ENCODE measurements around the gene CCIN. TPM values are rescaled to one million over a fixed set of nuclear protein-coding genes. Genes with fewer than 3 reads are reported as not detected.
A peak's percentile ranks its signal among the peaks of the same experiment; 100 is the strongest.

The CCIN gene
- total and polyA plus RNA-seq, 2 donors from 2014 or later = 0.13 TPM; not detected in 1

- no peaks in the 10 kb centered on the region for H3K27me3 ChIP-seq (ENCODE audit: control insufficient read depth, insufficient read depth, low read length)
- H3K4me3 ChIP-seq (ENCODE audit: low read length in 3 of 3) = no peak overlapping the region
- peaks cover 0 to under 1% (median under 1%) of the 10 kb centered on the region in 3 donors for H3K9me3 ChIP-seq (ENCODE audit: control insufficient read depth in 2 of 3, insufficient read depth in 1 of 3, low read length in 3 of 3)
- TF ChIP-seq CTCF (IDR thresholded peaks at IDR 0.05; ENCODE audit: borderline replicate concordance, extremely low read depth, insufficient read depth) = peak; percentile 6
- DNase-seq (no peak), FAIRE-seq (no peak)
- H3K4me1 ChIP-seq (ENCODE audit: control insufficient read depth in 2 of 3, insufficient read depth in 2 of 3, low read depth in 1 of 3, low read length in 3 of 3) = no peaks in the 10 kb centered on the region
- H3K9ac ChIP-seq (ENCODE audit: low read length in 3 of 3) = no peak overlapping the region
- intact Hi-C loops (cut with DNase I) = no loop called here
- H3K36me3 ChIP-seq (ENCODE audit: control insufficient read depth in 2 of 3, insufficient read depth in 3 of 3, low read length in 3 of 3) = peaks cover 7 to 57% (median 25%) of the 10 kb centered on the region in 3 donors
- H3K27ac ChIP-seq (ENCODE audit: low read depth in 2 of 2, low read length in 2 of 2) = peak overlapping the region in 1 of 2 donors; percentile 5
Measured at GRCh38 chr9:36217256-36217968, 48.2 kb downstream of the CCIN start.

GRCh38 chr9:36218011-36218410, 48.8 kb downstream of the CCIN start:
- TF ChIP-seq CTCF (IDR thresholded peaks at IDR 0.05; ENCODE audit: borderline replicate concordance, extremely low read depth, insufficient read depth) = no peak
- DNase-seq (no peak), FAIRE-seq (no peak)
- Histone ChIP-seq H3K4me3 (ENCODE audit: low read length in 3 of 3) (no peak overlapping the region), H3K9ac (ENCODE audit: low read length in 3 of 3) (no peak overlapping the region), H3K4me1 (ENCODE audit: control insufficient read depth in 2 of 3, insufficient read depth in 2 of 3, low read depth in 1 of 3, low read length in 3 of 3) (no peaks in the 10 kb centered on the region), H3K27ac (ENCODE audit: low read depth in 2 of 2, low read length in 2 of 2) (no peak overlapping the region), H3K27me3 (ENCODE audit: control insufficient read depth, insufficient read depth, low read length) (no peaks in the 10 kb centered on the region), H3K36me3 (ENCODE audit: control insufficient read depth in 2 of 3, insufficient read depth in 3 of 3, low read length in 3 of 3) (peaks cover 13 to 57% (median 28%) of the 10 kb centered on the region in 3 donors), H3K9me3 (ENCODE audit: control insufficient read depth in 2 of 3, insufficient read depth in 1 of 3, low read length in 3 of 3) (peaks cover 0 to 4% (median 4%) of the 10 kb centered on the region in 3 donors)
- intact Hi-C loops (cut with DNase I) = no loop called here

GRCh38 chr9:36218411-36218901, 49.3 kb downstream of the CCIN start:
- peaks cover 17 to 62% (median 30%) of the 10 kb centered on the region in 3 donors for H3K36me3 ChIP-seq (ENCODE audit: control insufficient read depth in 2 of 3, insufficient read depth in 3 of 3, low read length in 3 of 3)
- peaks cover 0 to 4% (median 4%) of the 10 kb centered on the region in 3 donors for H3K9me3 ChIP-seq (ENCODE audit: control insufficient read depth in 2 of 3, insufficient read depth in 1 of 3, low read length in 3 of 3)
- DNase-seq (no peak), FAIRE-seq (no peak)
- intact Hi-C loops (cut with DNase I) = no loop called here
- no peak for TF ChIP-seq CTCF (IDR thresholded peaks at IDR 0.05; ENCODE audit: borderline replicate concordance, extremely low read depth, insufficient read depth)
- no peak overlapping the region for H3K27ac ChIP-seq (ENCODE audit: low read depth in 2 of 2, low read length in 2 of 2)
- no peaks in the 10 kb centered on the region for H3K27me3 ChIP-seq (ENCODE audit: control insufficient read depth, insufficient read depth, low read length)
- no peaks in the 10 kb centered on the region for H3K4me1 ChIP-seq (ENCODE audit: control insufficient read depth in 2 of 3, insufficient read depth in 2 of 3, low read depth in 1 of 3, low read length in 3 of 3)
- H3K4me3 ChIP-seq (ENCODE audit: low read length in 3 of 3) = no peak overlapping the region
- H3K9ac ChIP-seq (ENCODE audit: low read length in 3 of 3) = no peak overlapping the region

Other genes starting within 250 kb of the CCIN start
- not detected for gene OR2S2, start 211.2 kb upstream of the CCIN start, total RNA-seq
- gene OR2S2, start 211.2 kb upstream of the CCIN start, polyA plus RNA-seq (ENCODE audit: insufficient read depth, low read depth, low replicate concordance) = not detected
- gene RECK, start 132.5 kb upstream of the CCIN start, total RNA-seq = 10.4 TPM
- 4.5 TPM for gene RECK, start 132.5 kb upstream of the CCIN start, polyA plus RNA-seq (ENCODE audit: insufficient read depth, low read depth, low replicate concordance)
- gene GLIPR2, start 32.7 kb upstream of the CCIN start, total RNA-seq = 19.6 TPM
- 8.3 TPM for gene GLIPR2, start 32.7 kb upstream of the CCIN start, polyA plus RNA-seq (ENCODE audit: insufficient read depth, low read depth, low replicate concordance)
- gene CLTA, start 21.5 kb downstream of the CCIN start, total RNA-seq = 205 TPM
- gene CLTA, start 21.5 kb downstream of the CCIN start, polyA plus RNA-seq (ENCODE audit: insufficient read depth, low read depth, low replicate concordance) = 331 TPM
- 48.1 TPM for gene GNE, start 89.1 kb downstream of the CCIN start, total RNA-seq
- gene GNE, start 89.1 kb downstream of the CCIN start, polyA plus RNA-seq (ENCODE audit: insufficient read depth, low read depth, low replicate concordance) = 10.3 TPM
- 48.3 TPM for gene RNF38, start 230.9 kb downstream of the CCIN start, total RNA-seq
- 10.7 TPM for gene RNF38, start 230.9 kb downstream of the CCIN start, polyA plus RNA-seq (ENCODE audit: insufficient read depth, low read depth, low replicate concordance)